ENCODE data around the gene SAFB.

SAFB gene

GRCh38 chr19:5703819-5704818 lies 81.2 kb downstream of the SAFB start:
- DNase-seq, result no peak

GRCh38 chr19:5705552-5705951 lies 82.7 kb downstream of the SAFB start:
- DNase-seq, result no peak

- no peak for DNase-seq
Observed at GRCh38 chr19:5706876-5707573, 84.1 kb downstream of the SAFB start.

- no peak for DNase-seq
Observed at GRCh38 chr19:5707576-5708575, 85.0 kb downstream of the SAFB start.

GRCh38 chr19:5711025-5711424 lies 88.1 kb downstream of the SAFB start:
- DNase-seq, result no peak

GRCh38 chr19:5711713-5712161 lies 88.9 kb downstream of the SAFB start:
- DNase-seq, result no peak

GRCh38 chr19:5713228-5713627 lies 90.3 kb downstream of the SAFB start:
- no peak for DNase-seq

GRCh38 chr19:5714816-5715215 lies 91.9 kb downstream of the SAFB start:
- no peak for DNase-seq

- no peak for DNase-seq
Observed at GRCh38 chr19:5717215-5717935, 94.5 kb downstream of the SAFB start.

Measured in NCI-H510A (cell line).